Measurements from ENCODE around the gene KHK.

- TF ChIP-seq, protein P1, sequence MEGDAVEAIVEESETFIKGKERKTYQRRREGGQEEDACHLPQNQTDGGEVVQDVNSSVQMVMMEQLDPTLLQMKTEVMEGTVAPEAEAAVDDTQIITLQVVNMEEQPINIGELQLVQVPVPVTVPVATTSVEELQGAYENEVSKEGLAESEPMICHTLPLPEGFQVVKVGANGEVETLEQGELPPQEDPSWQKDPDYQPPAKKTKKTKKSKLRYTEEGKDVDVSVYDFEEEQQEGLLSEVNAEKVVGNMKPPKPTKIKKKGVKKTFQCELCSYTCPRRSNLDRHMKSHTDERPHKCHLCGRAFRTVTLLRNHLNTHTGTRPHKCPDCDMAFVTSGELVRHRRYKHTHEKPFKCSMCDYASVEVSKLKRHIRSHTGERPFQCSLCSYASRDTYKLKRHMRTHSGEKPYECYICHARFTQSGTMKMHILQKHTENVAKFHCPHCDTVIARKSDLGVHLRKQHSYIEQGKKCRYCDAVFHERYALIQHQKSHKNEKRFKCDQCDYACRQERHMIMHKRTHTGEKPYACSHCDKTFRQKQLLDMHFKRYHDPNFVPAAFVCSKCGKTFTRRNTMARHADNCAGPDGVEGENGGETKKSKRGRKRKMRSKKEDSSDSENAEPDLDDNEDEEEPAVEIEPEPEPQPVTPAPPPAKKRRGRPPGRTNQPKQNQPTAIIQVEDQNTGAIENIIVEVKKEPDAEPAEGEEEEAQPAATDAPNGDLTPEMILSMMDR (conservative IDR thresholded peaks at IDR 0.05): no peak
- no peak for TF ChIP-seq ZFX (IDR thresholded peaks at IDR 0.05)
These were observed 46.8 kb downstream of the KHK start for GRCh38 chr2:27133195-27133875.

Data from C4-2B (cell line).